Tibial nerve (tissue), 4 donors: ENCODE results near the gene KRT6B.

Source experiments
- EP300 ChIP-seq, 2 donors: sonication (generic); formaldehyde crosslinking; IDR thresholded peaks; one replicate each; pipeline ENCODE4 v1.6.1; 2017; ENCODE audit warnings: antibody characterized with exemption in 2 of 2, mild to moderate bottlenecking in 1 of 2
- POLR2A ChIP-seq, 2 donors: fragments of 450-650 bp; IDR thresholded peaks; one replicate each; pipeline ENCODE4 v1.6.1; 2017; ENCODE audit warnings: antibody characterized with exemption in 2 of 2, mild to moderate bottlenecking in 2 of 2, moderate library complexity in 2 of 2
- TF ChIP-seq, protein P1 (sequence below), 5 experiments: fragments of 200-600 bp in 3 of 5; fragments of 450-650 bp in 2 of 5; sonication (generic) in 3 of 5; IDR thresholded peaks; one replicate each; pipeline ENCODE4 v1.5.1; 2016 to 2019; ENCODE audit warnings: antibody characterized with exemption in 5 of 5, mild to moderate bottlenecking in 3 of 5, moderate library complexity in 2 of 5

DNA sequence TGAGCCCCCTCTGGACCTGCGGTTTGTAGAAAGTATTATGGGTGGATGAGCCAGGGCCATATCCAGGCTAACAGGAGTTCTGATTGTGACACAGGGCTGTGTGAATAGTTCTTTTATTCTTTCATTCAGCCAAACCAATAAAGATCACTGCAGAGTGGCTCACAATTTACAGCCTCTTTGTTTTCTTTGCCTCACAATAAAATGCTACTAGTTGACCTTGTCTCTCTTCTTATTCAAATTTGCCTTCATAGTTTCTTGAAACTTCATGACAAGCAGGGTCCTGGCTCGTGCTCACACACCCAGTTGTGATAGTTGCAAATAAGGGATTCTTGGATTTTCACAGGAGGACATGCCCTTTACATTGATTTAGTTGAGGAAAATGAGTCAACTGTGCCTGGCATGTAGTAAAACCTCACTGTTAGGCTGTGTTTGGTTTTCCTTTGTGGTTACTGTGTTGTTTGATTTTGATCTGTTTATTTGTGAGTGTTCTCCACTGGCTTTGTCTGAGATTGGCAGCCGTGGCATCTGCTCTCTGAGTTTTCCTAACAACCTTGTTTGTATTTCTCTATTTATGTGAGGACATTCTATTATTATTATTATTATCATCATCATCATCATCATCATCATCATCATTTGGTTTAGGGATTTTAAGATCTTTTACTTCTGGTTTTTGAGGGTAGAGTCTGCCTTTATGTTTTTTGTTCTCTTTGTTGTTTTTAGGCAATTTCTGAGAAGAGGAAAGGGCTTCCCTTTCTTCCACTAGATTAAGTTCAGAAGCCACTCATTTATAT, 2.7 kb upstream of the KRT6B start:
- TF ChIP-seq, protein P1, sequence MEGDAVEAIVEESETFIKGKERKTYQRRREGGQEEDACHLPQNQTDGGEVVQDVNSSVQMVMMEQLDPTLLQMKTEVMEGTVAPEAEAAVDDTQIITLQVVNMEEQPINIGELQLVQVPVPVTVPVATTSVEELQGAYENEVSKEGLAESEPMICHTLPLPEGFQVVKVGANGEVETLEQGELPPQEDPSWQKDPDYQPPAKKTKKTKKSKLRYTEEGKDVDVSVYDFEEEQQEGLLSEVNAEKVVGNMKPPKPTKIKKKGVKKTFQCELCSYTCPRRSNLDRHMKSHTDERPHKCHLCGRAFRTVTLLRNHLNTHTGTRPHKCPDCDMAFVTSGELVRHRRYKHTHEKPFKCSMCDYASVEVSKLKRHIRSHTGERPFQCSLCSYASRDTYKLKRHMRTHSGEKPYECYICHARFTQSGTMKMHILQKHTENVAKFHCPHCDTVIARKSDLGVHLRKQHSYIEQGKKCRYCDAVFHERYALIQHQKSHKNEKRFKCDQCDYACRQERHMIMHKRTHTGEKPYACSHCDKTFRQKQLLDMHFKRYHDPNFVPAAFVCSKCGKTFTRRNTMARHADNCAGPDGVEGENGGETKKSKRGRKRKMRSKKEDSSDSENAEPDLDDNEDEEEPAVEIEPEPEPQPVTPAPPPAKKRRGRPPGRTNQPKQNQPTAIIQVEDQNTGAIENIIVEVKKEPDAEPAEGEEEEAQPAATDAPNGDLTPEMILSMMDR (IDR thresholded peaks at IDR 0.05), result no peak
- no peak for TF ChIP-seq POLR2A (IDR thresholded peaks at IDR 0.05)
- TF ChIP-seq EP300 (IDR thresholded peaks at IDR 0.05), result no peak
